ENCODE results near the gene ENSA. TPM values are rescaled to one million over a fixed set of nuclear protein-coding genes. Genes with fewer than 3 reads are reported as not detected.
"Not testable (repeated sequence)": the region's sequence is repeated elsewhere in the genome, so short reads cannot be mapped to it uniquely, and the experiment has no call there.

The ENSA gene
- polyA plus RNA-seq, 3 donors: 49.0 to 133 (median 107) TPM

DNA sequence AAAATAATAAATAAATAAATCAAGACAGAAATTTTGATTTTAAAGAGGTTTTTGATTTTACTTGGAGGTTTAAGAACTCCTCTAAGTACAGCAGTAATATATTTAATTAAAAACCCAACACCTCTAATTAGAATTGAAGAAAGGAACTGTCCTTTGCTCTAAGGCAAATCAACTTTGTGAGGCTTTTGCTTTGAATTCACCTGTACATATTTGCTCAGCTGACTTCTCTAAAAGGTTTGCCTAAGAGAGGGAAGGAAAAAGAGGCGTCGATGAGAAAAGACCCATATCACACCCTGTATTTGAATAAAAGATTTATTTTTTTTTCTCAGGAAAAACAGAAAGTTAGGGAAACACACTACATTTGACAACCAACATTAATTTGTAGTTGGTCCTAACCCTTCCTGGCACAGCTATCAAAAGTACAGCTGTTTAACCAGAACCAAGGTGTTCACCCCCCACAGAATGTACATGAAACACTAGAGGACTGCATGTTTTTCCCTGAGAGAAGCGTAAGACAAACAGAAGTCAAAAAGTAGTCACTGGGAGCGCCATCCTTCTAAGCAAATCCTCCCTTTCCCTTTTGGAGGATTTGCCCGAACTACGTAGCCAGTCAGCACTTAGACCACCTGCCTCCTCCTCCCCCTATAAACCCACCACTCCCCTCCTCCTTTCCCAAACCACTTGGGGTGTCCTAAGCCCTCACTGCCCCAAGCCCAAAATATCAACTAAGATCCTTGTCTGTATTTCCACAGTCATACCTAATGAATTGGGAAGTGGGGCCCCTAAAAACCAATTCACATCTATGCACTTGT, 54.9 kb downstream of the ENSA start:
- WGBS, 3 donors: 22 to 61% (median 60%) methylated on average over 6 of the region's 6 CpGs
- no peak overlapping the region for H3K27ac ChIP-seq (ENCODE audit: low read depth, low read length)

DNA sequence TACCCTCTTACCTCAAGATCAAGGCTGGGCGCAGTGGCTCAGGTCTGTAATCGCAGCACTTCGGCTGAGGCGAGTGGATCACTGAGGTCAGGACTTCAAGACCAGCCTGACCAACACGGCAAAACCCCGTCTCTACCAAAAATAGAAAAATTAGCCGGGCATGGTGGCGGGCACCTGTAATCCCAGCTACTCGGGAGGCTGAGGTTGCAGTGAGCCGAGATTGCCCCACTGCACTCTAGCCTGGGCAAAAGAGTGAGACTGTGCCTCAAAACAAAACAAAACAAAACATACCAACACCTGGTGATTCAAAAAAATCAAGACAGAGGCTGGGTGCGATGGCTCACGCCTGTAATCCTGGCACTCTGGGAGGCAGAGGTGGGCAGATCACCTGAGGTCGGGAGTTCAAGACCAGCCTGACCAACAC, 55.8 kb downstream of the ENSA start:
- WGBS, 3 donors: 76 to 85% (median 77%) methylated on average over 13 of the region's 13 CpGs
- not testable (repeated sequence) for H3K27ac ChIP-seq (ENCODE audit: low read depth, low read length)

DNA sequence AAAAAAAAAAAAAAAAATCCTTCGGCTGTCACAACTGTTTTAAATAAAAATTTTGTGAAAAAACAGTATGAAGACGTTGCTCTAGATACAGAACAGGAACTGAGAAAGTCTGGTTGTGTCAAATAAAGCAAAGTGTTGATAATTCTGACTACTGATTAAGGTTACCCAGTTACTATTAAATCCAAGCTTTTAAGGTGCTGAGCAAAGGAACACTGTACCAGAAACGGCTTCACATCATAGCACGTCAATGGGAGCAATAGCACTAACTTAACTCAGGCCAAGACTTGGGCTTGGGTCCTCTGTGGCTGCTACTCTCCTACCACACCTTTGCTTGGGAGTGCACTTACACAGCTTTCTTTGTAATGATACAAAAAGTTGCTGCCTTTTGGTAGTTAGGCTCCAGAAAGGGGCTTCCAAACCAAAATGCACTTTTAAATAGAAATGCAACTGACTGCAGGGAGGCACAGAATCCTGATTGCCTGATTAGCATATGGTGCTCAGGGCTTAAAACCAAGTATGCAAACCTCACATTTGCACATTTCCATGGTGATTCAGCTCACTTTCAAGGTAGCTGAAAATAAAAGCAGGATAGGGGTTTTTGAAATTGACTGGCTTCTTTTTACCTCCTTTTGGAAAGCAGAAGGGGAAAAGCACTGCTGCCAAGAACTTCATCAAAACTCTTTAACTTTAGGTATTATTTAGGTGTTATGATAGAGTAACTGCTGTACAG, 56.3 kb downstream of the ENSA start:
- WGBS, 3 donors: 25 to 58% (median 56%) methylated on average over 4 of the region's 4 CpGs
- H3K27ac ChIP-seq (ENCODE audit: low read depth, low read length): no peak overlapping the region

Other genes starting within 250 kb of the ENSA start
- gene TARS2, start 142.2 kb downstream of the ENSA start, polyA plus RNA-seq: 10 to 100 TPM in 2 of 3 donors, 1 to 10 TPM in 1; 8.9 to 16.9 (median 10.5) TPM
- gene ECM1, start 121.5 kb downstream of the ENSA start, polyA plus RNA-seq: 10 to 100 TPM in 2 of 3 donors, 1 to 10 TPM in 1; 2.7 to 10.8 (median 10.1) TPM
- gene FALEC, start 113.9 kb downstream of the ENSA start, polyA plus RNA-seq: under 1 TPM in 2 of 3 donors, not detected in 1; 0.15 to 0.18 TPM
- gene ADAMTSL4, start 80.2 kb downstream of the ENSA start, polyA plus RNA-seq: 10 to 100 TPM; 12.1 to 66.1 (median 56.0) TPM
- 100 to 1,000 TPM in 2 of 3 donors, 10 to 100 TPM in 1; 98.6 to 386 (median 314) TPM for gene MCL1, start 50.0 kb downstream of the ENSA start, polyA plus RNA-seq
- gene GOLPH3L, start 67.5 kb upstream of the ENSA start, polyA plus RNA-seq: 10 to 100 TPM; 10.3 to 26.6 (median 19.2) TPM
- under 1 TPM in 1 of 3 donors, not detected in 2; 0.07 TPM for gene HORMAD1, start 91.3 kb upstream of the ENSA start, polyA plus RNA-seq
- 10 to 100 TPM; 11.6 to 67.0 (median 43.1) TPM for gene CTSS, start 136.2 kb upstream of the ENSA start, polyA plus RNA-seq
- 10 to 100 TPM in 2 of 3 donors, 1 to 10 TPM in 1; 2.3 to 64.2 (median 28.1) TPM for gene CTSK, start 178.6 kb upstream of the ENSA start, polyA plus RNA-seq
- gene ARNT, start 247.0 kb upstream of the ENSA start, polyA plus RNA-seq: 10 to 100 TPM; 14.1 to 45.2 (median 18.0) TPM

Data from adipose tissue (tissue), 3 donors.